Stimulated activated CD4-positive, alpha-beta T cell treated with anti-CD3 and anti-CD28 coated beads, Interleukin-2, amount 100 ng/mL, for 4 hours (primary cell): Measurements from ENCODE around the gene SFXN5.

Source experiments
- DNase-seq: peaks from one replicate; pipeline ENCODE4 v3.0.0-alpha.2; 2020; ENCODE audit warnings: low read depth

SFXN5 gene

GRCh38 chr2:72973566-72974435, 97.7 kb downstream of the SFXN5 start:
- peak; percentile 17 for DNase-seq

DNA sequence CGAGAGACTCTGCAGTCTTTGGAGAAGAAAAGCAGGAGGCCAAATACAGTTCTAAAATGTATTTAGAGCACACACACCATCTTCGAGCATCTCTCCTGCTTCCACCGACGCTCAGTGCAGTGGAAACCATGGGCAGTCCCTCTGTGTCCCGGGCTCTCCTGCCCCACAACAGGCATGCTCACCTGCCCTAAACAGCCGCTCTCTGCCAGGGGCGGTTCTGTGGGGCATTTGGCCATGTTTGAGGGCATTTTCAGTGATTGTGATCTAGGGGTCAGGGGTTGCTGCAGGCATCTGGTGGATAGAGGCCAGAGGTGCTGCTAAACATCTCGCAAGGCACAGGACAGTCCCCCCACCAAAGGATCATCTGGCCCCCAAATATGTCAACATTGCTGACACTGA, 98.4 kb downstream of the SFXN5 start:
- DNase-seq, result no peak

GRCh38 chr2:72972352-72973136, 99.0 kb downstream of the SFXN5 start:
- DNase-seq, result no peak

- DNase-seq, result no peak
Measured at GRCh38 chr2:72971036-72971435, 100.5 kb downstream of the SFXN5 start.

- DNase-seq, result no peak
Measured at GRCh38 chr2:72969706-72970105, 101.8 kb downstream of the SFXN5 start.

GRCh38 chr2:72968286-72968685, 103.2 kb downstream of the SFXN5 start:
- DNase-seq, result no peak

GRCh38 chr2:72965770-72966450, 105.6 kb downstream of the SFXN5 start:
- DNase-seq, result no peak

GRCh38 chr2:72965016-72965415, 106.5 kb downstream of the SFXN5 start:
- DNase-seq, result no peak

DNA sequence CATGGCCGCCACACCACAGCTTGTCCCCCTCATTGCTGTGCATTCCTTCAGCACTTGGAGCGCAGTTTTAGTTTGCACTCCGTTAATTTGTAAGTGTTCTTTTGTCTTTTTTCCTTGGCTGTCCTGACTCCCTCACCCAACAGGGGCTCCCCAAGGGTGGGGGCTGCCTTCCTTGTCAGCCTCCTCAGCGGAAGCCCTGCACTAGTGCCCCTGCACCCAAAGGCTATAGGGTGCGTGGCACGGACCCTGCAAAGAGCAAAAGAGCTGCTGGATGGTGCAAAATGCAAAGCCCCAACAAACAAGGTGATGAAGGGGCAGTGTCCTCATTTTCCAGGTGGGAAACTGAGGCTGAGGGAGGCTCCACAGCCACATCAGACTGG, 107.4 kb downstream of the SFXN5 start:
- DNase-seq, result no peak

- no peak for DNase-seq
Measured at GRCh38 chr2:72963423-72964145, 107.9 kb downstream of the SFXN5 start.

DNA sequence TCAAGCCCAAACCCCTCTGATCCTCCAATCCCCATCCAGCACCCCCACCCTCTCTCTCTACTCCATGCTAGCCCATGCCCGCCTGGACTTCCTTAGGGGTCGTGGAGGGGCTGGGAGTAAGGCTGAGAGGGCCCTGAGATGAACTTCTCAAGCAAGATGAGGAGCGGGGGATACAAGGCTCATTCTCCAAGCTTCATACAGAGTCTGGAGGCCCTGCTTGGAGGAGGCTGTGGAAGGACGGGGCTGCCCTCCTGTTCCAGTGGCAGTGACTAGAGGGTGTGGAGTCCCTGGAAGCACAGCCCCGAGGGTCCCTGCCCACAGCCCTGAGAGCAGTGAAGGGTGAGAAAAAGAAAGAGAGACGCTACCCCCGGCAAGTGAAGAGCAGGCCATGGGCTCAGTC, 108.6 kb downstream of the SFXN5 start:
- DNase-seq, result no peak

DNA sequence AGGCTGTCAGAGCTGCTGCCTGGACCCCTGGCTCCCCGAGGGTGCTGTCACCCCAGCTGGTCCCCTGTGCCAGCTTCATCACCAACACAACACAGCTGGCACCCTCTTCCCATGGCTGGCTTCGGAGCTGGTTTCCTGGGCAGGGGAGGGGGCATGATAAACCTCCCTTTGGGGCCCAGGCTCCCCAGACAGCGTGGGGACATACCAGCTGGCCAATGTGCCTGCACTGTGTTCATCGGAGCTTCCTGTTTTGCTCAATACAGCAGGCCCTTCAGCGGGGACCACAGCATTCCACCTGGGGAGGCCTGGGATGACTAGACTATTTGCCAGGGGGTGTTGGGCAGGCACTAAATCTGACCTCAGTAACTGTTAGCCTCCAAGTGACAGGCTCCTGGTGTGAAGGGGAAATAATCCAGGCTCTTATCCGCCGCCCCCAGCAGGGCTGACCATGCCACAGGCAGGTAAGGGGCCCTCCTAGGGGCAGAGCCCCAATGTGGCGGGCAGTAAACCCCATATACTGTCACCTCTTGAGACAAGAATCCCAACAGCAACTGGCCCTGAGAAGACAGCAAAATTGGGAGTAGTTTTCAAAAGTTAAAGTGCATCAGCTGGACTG, 109.6 kb downstream of the SFXN5 start:
- DNase-seq, result no peak

DNA sequence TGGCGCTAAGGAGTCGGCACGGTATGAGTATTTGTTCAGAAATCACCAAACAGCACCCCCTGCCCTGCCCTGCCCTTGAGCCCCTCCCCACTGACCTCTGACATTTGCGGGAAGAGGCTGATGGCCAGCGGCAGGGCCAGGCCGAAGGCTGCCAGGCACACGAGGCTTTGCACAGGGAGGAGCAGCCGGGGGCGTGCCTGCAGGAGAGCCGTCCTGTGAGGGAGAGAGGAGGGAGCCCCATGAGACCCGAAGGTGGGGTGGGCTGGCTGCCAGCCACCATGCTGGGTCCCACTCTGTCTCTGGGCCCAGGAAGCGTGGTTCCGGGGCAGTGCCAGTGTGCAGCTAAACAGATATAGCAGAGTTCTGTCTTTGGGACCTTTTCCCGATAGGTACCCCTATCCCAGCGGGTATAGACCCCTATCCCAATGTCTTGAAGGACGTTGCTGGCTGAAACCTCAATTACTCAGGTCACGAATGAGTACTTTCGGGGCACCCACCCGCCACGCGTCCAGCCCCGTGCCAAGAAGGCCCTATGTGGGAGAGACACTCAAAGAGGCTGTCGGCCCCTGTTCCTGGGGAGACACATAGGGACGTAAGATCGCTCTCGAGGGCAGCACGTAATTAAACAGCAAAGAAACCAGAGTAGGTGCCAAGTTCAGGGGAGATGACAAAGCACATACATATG, 110.3 kb downstream of the SFXN5 start:
- DNase-seq, result no peak

- no peak for DNase-seq
Measured at GRCh38 chr2:72959995-72960981, 111.2 kb downstream of the SFXN5 start.

DNA sequence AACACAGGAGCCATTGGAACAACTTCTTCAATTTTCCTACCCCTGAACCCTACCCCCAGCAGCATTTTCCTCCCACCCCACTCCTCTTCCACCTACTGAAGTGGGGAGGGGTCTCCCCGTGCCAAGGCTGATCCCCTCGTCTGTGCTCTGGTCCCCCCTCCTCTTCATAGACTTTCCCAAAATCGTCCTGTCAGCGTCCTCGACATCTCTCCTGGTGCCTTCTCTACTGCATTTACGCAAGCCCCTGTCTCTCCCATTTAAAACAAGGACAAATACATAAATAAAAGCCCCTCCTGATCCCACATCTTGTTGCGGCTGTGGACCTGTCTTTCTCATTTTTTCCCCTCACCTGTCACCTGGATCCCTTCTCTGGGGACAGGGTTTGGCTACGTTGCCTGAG, 112.0 kb downstream of the SFXN5 start:
- DNase-seq, result no peak

- no peak for DNase-seq
Measured at GRCh38 chr2:72958542-72959385, 112.7 kb downstream of the SFXN5 start.

GRCh38 chr2:72956936-72957335, 114.6 kb downstream of the SFXN5 start:
- DNase-seq, result no peak

GRCh38 chr2:72956050-72956395, 115.5 kb downstream of the SFXN5 start:
- no peak for DNase-seq
